AG09309 (cell line): ENCODE data around the gene ATP6V0B.

Source experiments
- DNase-seq: peaks from one replicate; pipeline ENCODE4 v3.0.0-alpha.2; 2010; ENCODE audit warnings: low read depth
- H3K4me3 ChIP-seq: 2 replicates; pipeline ENCODE4 v1.5.1; 2011; ENCODE audit warnings: mild to moderate bottlenecking, low read depth, low read length, moderate library complexity; ENCODE audit not compliant: control insufficient read depth
- CTCF ChIP-seq: IDR thresholded peaks from 2 replicates; pipeline ENCODE4 v1.5.1; 2011; ENCODE audit warnings: mild to moderate bottlenecking, low read depth, low read length, inconsistent platforms; ENCODE audit not compliant: insufficient read depth, control insufficient read depth; ENCODE audit errors: missing control alignments

The ATP6V0B gene

GRCh38 chr1:43974443-43975248 is at the start of gene ATP6V0B:
ATP6V0B (plus strand) TSS chr1:43974960; CDS start chr1:43975041, 81 bp downstream.
- peak within 1 kb of the TSS; percentile 93 for H3K4me3 ChIP-seq
- DNase-seq, result peak; percentile 54
- peak; percentile 22 for TF ChIP-seq CTCF

GRCh38 chr1:43925846-43926245 is 48.9 kb upstream of the ATP6V0B start:
- DNase-seq, result no peak
- no peak for TF ChIP-seq CTCF
- no peak overlapping the region for H3K4me3 ChIP-seq

GRCh38 chr1:43930168-43930948 is 44.4 kb upstream of the ATP6V0B start:
- no peak overlapping the region for H3K4me3 ChIP-seq
- TF ChIP-seq CTCF, result peak; percentile 33
- no peak for DNase-seq

- TF ChIP-seq CTCF, result no peak
- no peak for DNase-seq
- H3K4me3 ChIP-seq, result no peak overlapping the region
These were observed 43.8 kb upstream of the ATP6V0B start for GRCh38 chr1:43930949-43931275.

- H3K4me3 ChIP-seq, result no peak overlapping the region
- TF ChIP-seq CTCF, result no peak
- no peak for DNase-seq
These were observed 42.8 kb upstream of the ATP6V0B start for GRCh38 chr1:43931711-43932660.

GRCh38 chr1:43932786-43933385 is 41.9 kb upstream of the ATP6V0B start:
- no peak for TF ChIP-seq CTCF
- H3K4me3 ChIP-seq, result peak overlapping the region; percentile 43
- no peak for DNase-seq
